ENCODE data around the gene MUC5B. TPM values are rescaled to one million over a fixed set of nuclear protein-coding genes. Genes with fewer than 3 reads are reported as not detected.

The MUC5B gene
- total RNA-seq, 1 experiment from 2014 or later, result 2.1 TPM

GRCh38 chr11:1305501-1306056 is 82.7 kb downstream of the MUC5B start:
- POLR2A ChIA-PET (ENCODE audit: unreplicated experiment), result no interaction called here
- no peak for DNase-seq
- Histone ChIP-seq H3F3A (ENCODE audit: insufficient read depth, low read depth) (peaks cover 5% of the 10 kb centered on the region; the same call in 1 of the 2 replicates), H3K9me2 (ENCODE audit: insufficient read depth) (no peaks in the 10 kb centered on the region), H3K4me3 (no peak overlapping the region), H3K79me2 (ENCODE audit: low read depth) (peaks cover 57% of the 10 kb centered on the region), H3K4me1 (replicated peaks; ENCODE audit: insufficient read depth) (peaks cover 15% of the 10 kb centered on the region), H2AFZ (no peak overlapping the region), H3K4me2 (no peak overlapping the region), H3K9me3 (ENCODE audit: insufficient read depth, low read depth) (no peaks in the 10 kb centered on the region), H3K36me3 (ENCODE audit: low read depth) (no peaks in the 10 kb centered on the region), H4K20me1 (ENCODE audit: insufficient read depth) (peaks cover 3% of the 10 kb centered on the region; the same call in 1 of the 2 replicates), H3K27ac (no peak overlapping the region), H3K27me3 (ENCODE audit: insufficient read depth, low read depth) (no peaks in the 10 kb centered on the region)
- intact Hi-C loops (cut with micrococcal nuclease; ENCODE audit: unreplicated experiment), result loop anchor here (5.0 kb wide), 1 partner anchor 82 kb away; the partner anchor contains the start of gene BRSK2
- CTCF ChIA-PET, result no interaction called here
- TF ChIP-seq EZH2 (IDR thresholded peaks at IDR 0.05; ENCODE audit: low read depth), result no peak
- TF ChIP-seq CTCF (conservative IDR thresholded peaks at IDR 0.05), result no peak
- BruUV-seq (replicated peaks), result no TSS peak

GRCh38 chr11:1306186-1307162 is 83.6 kb downstream of the MUC5B start:
- Histone ChIP-seq H3K36me3 (ENCODE audit: low read depth) (no peaks in the 10 kb centered on the region), H3K27me3 (ENCODE audit: insufficient read depth, low read depth) (no peaks in the 10 kb centered on the region), H2AFZ (no peak overlapping the region), H3F3A (ENCODE audit: insufficient read depth, low read depth) (peaks cover 5% of the 10 kb centered on the region; the same call in 1 of the 2 replicates), H3K9me2 (ENCODE audit: insufficient read depth) (no peaks in the 10 kb centered on the region), H3K4me1 (replicated peaks; ENCODE audit: insufficient read depth) (peaks cover 19% of the 10 kb centered on the region), H3K4me3 (no peak overlapping the region), H3K27ac (no peak overlapping the region), H3K4me2 (no peak overlapping the region), H3K79me2 (ENCODE audit: low read depth) (peaks cover 60% of the 10 kb centered on the region), H3K9me3 (ENCODE audit: insufficient read depth, low read depth) (no peaks in the 10 kb centered on the region), H4K20me1 (ENCODE audit: insufficient read depth) (peaks cover 3% of the 10 kb centered on the region; the same call in 1 of the 2 replicates)
- intact Hi-C loops (cut with micrococcal nuclease; ENCODE audit: unreplicated experiment), result loop anchor here (5.0 kb wide), 1 partner anchor 81 kb away; the partner anchor contains the start of gene BRSK2
- POLR2A ChIA-PET (ENCODE audit: unreplicated experiment), result no interaction called here
- no peak for DNase-seq
- no peak for TF ChIP-seq CTCF (conservative IDR thresholded peaks at IDR 0.05)
- no peak for TF ChIP-seq EZH2 (IDR thresholded peaks at IDR 0.05; ENCODE audit: low read depth)
- BruUV-seq (replicated peaks), result no TSS peak
- CTCF ChIA-PET, result no interaction called here

GRCh38 chr11:1307163-1307870 is 84.5 kb downstream of the MUC5B start:
- intact Hi-C loops (cut with micrococcal nuclease; ENCODE audit: unreplicated experiment), result loop anchor here (5.0 kb wide), 1 partner anchor 80 kb away; the partner anchor contains the start of gene BRSK2
- Histone ChIP-seq H3K4me1 (replicated peaks; ENCODE audit: insufficient read depth) (peaks cover 19% of the 10 kb centered on the region), H3K79me2 (ENCODE audit: low read depth) (peaks cover 52% of the 10 kb centered on the region)

More at GRCh38 chr11:1307163-1307870, 84.5 kb downstream of the MUC5B start:
- TF ChIP-seq CTCF (conservative IDR thresholded peaks at IDR 0.05) (no peak), EZH2 (IDR thresholded peaks at IDR 0.05; ENCODE audit: low read depth) (no peak)
- no peak for DNase-seq
- peaks cover 5% of the 10 kb centered on the region; the same call in 1 of the 2 replicates for H3F3A ChIP-seq (ENCODE audit: insufficient read depth, low read depth)
- no peaks in the 10 kb centered on the region for H3K27me3 ChIP-seq (ENCODE audit: insufficient read depth, low read depth)
- no peaks in the 10 kb centered on the region for H3K36me3 ChIP-seq (ENCODE audit: low read depth)
- H2AFZ ChIP-seq, result no peak overlapping the region
- peaks cover 3% of the 10 kb centered on the region; the same call in 1 of the 2 replicates for H4K20me1 ChIP-seq (ENCODE audit: insufficient read depth)
- BruUV-seq (replicated peaks), result no TSS peak
- H3K27ac ChIP-seq, result no peak overlapping the region
- H3K9me2 ChIP-seq (ENCODE audit: insufficient read depth), result no peaks in the 10 kb centered on the region
- CTCF ChIA-PET, result no interaction called here
- H3K9me3 ChIP-seq (ENCODE audit: insufficient read depth, low read depth), result no peaks in the 10 kb centered on the region
- no peak overlapping the region for H3K4me2 ChIP-seq
- POLR2A ChIA-PET (ENCODE audit: unreplicated experiment), result no interaction called here
- H3K4me3 ChIP-seq, result no peak overlapping the region

Data from PC-9 (cell line).